Activated naive CD8-positive, alpha-beta T cell (primary cell): ENCODE measurements around the gene CSRNP3.

Source experiments
- H3K27ac Mint-ChIP-seq: one replicate; pipeline ENCODE4 v1.8.0; 2021; ENCODE audit warnings: mixed read lengths
- H3K27me3 Mint-ChIP-seq: one replicate; pipeline ENCODE4 v1.8.0; 2021; ENCODE audit warnings: mixed read lengths
- H3K36me3 Mint-ChIP-seq: one replicate; pipeline ENCODE4 v1.8.0; 2021; ENCODE audit warnings: mixed read lengths
- H3K4me1 Mint-ChIP-seq: one replicate; pipeline ENCODE4 v1.8.0; 2021; ENCODE audit warnings: low read depth, mixed read lengths
- H3K4me3 Mint-ChIP-seq: one replicate; pipeline ENCODE4 v1.8.0; 2021; ENCODE audit warnings: mild to moderate bottlenecking, mixed read lengths
- H3K9me3 Mint-ChIP-seq: one replicate; pipeline ENCODE4 v1.8.0; 2021; ENCODE audit warnings: low read depth, mixed read lengths

Gene CSRNP3

GRCh38 chr2:165453561-165454094 is 15.9 kb upstream of the CSRNP3 start:
- Mint-ChIP-seq H3K4me3 (no peak overlapping the region), H3K9me3 (peaks cover 2% of the 10 kb centered on the region)

GRCh38 chr2:165454905-165455304 is 14.6 kb upstream of the CSRNP3 start:
- peaks cover 5% of the 10 kb centered on the region for H3K27me3 Mint-ChIP-seq
- H3K27ac Mint-ChIP-seq: no peak overlapping the region
- no peak overlapping the region for H3K4me3 Mint-ChIP-seq
- no peaks in the 10 kb centered on the region for H3K36me3 Mint-ChIP-seq
- no peaks in the 10 kb centered on the region for H3K4me1 Mint-ChIP-seq
- peaks cover 4% of the 10 kb centered on the region for H3K9me3 Mint-ChIP-seq

More at GRCh38 chr2:165453561-165454094, 15.9 kb upstream of the CSRNP3 start:
- Mint-ChIP-seq H3K27me3 (peaks cover 5% of the 10 kb centered on the region), H3K27ac (no peak overlapping the region), H3K36me3 (no peaks in the 10 kb centered on the region), H3K4me1 (no peaks in the 10 kb centered on the region)

GRCh38 chr2:165456027-165456426 is 13.5 kb upstream of the CSRNP3 start:
- no peaks in the 10 kb centered on the region for H3K4me1 Mint-ChIP-seq
- no peak overlapping the region for H3K27ac Mint-ChIP-seq
- peaks cover 5% of the 10 kb centered on the region for H3K27me3 Mint-ChIP-seq
- no peak overlapping the region for H3K4me3 Mint-ChIP-seq
- peaks cover 4% of the 10 kb centered on the region for H3K9me3 Mint-ChIP-seq
- no peaks in the 10 kb centered on the region for H3K36me3 Mint-ChIP-seq

GRCh38 chr2:165462443-165462842 is 7.1 kb upstream of the CSRNP3 start:
- no peaks in the 10 kb centered on the region for H3K4me1 Mint-ChIP-seq
- H3K4me3 Mint-ChIP-seq: no peak overlapping the region
- H3K9me3 Mint-ChIP-seq: peaks cover 4% of the 10 kb centered on the region
- H3K27me3 Mint-ChIP-seq: no peaks in the 10 kb centered on the region
- no peak overlapping the region for H3K27ac Mint-ChIP-seq
- no peaks in the 10 kb centered on the region for H3K36me3 Mint-ChIP-seq

GRCh38 chr2:165466386-165466785 is 3.1 kb upstream of the CSRNP3 start:
- H3K27ac Mint-ChIP-seq: no peak overlapping the region
- H3K9me3 Mint-ChIP-seq: no peaks in the 10 kb centered on the region
- peaks cover 3% of the 10 kb centered on the region for H3K27me3 Mint-ChIP-seq
- no peaks in the 10 kb centered on the region for H3K4me1 Mint-ChIP-seq
- H3K4me3 Mint-ChIP-seq: no peak overlapping the region
- no peaks in the 10 kb centered on the region for H3K36me3 Mint-ChIP-seq

- no peak overlapping the region for H3K4me3 Mint-ChIP-seq
- H3K27me3 Mint-ChIP-seq: peaks cover 5% of the 10 kb centered on the region
- H3K27ac Mint-ChIP-seq: no peak overlapping the region
- no peaks in the 10 kb centered on the region for H3K4me1 Mint-ChIP-seq
- no peaks in the 10 kb centered on the region for H3K9me3 Mint-ChIP-seq
- no peaks in the 10 kb centered on the region for H3K36me3 Mint-ChIP-seq
Measured at GRCh38 chr2:165467921-165468320, 1.6 kb upstream of the CSRNP3 start.

GRCh38 chr2:165470361-165470760 is 863 bp downstream of the CSRNP3 start:
- no peaks in the 10 kb centered on the region for H3K36me3 Mint-ChIP-seq
- peaks cover 5% of the 10 kb centered on the region for H3K27me3 Mint-ChIP-seq
- H3K4me1 Mint-ChIP-seq: no peaks in the 10 kb centered on the region
- no peaks in the 10 kb centered on the region for H3K9me3 Mint-ChIP-seq
- H3K27ac Mint-ChIP-seq: no peak overlapping the region
- no peak overlapping the region for H3K4me3 Mint-ChIP-seq

- H3K27me3 Mint-ChIP-seq: peaks cover 5% of the 10 kb centered on the region
- H3K36me3 Mint-ChIP-seq: no peaks in the 10 kb centered on the region
- no peaks in the 10 kb centered on the region for H3K4me1 Mint-ChIP-seq
- no peaks in the 10 kb centered on the region for H3K9me3 Mint-ChIP-seq
- no peak overlapping the region for H3K4me3 Mint-ChIP-seq
- H3K27ac Mint-ChIP-seq: no peak overlapping the region
Measured at GRCh38 chr2:165471349-165471950, 2.0 kb downstream of the CSRNP3 start.

GRCh38 chr2:165472922-165473321 is 3.4 kb downstream of the CSRNP3 start:
- no peaks in the 10 kb centered on the region for H3K4me1 Mint-ChIP-seq
- H3K27me3 Mint-ChIP-seq: peaks cover 5% of the 10 kb centered on the region
- no peak overlapping the region for H3K27ac Mint-ChIP-seq
- no peak overlapping the region for H3K4me3 Mint-ChIP-seq
- H3K36me3 Mint-ChIP-seq: no peaks in the 10 kb centered on the region
- no peaks in the 10 kb centered on the region for H3K9me3 Mint-ChIP-seq

- Mint-ChIP-seq H3K36me3 (no peaks in the 10 kb centered on the region), H3K4me3 (no peak overlapping the region), H3K27me3 (peaks cover 2% of the 10 kb centered on the region), H3K27ac (no peak overlapping the region), H3K4me1 (no peaks in the 10 kb centered on the region), H3K9me3 (no peaks in the 10 kb centered on the region)
Measured at GRCh38 chr2:165474619-165475276, 5.2 kb downstream of the CSRNP3 start.

- Mint-ChIP-seq H3K4me1 (no peaks in the 10 kb centered on the region), H3K27me3 (peaks cover 2% of the 10 kb centered on the region), H3K4me3 (no peak overlapping the region), H3K27ac (no peak overlapping the region), H3K36me3 (no peaks in the 10 kb centered on the region), H3K9me3 (no peaks in the 10 kb centered on the region)
Measured at GRCh38 chr2:165475277-165476004, 5.9 kb downstream of the CSRNP3 start.

- Mint-ChIP-seq H3K4me1 (no peaks in the 10 kb centered on the region), H3K4me3 (no peak overlapping the region), H3K27me3 (peaks cover 3% of the 10 kb centered on the region)
Measured at GRCh38 chr2:165479856-165480255, 10.4 kb downstream of the CSRNP3 start.

GRCh38 chr2:165494573-165494972 is 25.1 kb downstream of the CSRNP3 start:
- Mint-ChIP-seq H3K4me3 (no peak overlapping the region), H3K27ac (no peak overlapping the region), H3K27me3 (peaks cover 2% of the 10 kb centered on the region), H3K36me3 (no peaks in the 10 kb centered on the region), H3K9me3 (peaks cover 3% of the 10 kb centered on the region), H3K4me1 (no peaks in the 10 kb centered on the region)

More at GRCh38 chr2:165479856-165480255, 10.4 kb downstream of the CSRNP3 start:
- Mint-ChIP-seq H3K9me3 (no peaks in the 10 kb centered on the region), H3K36me3 (no peaks in the 10 kb centered on the region), H3K27ac (no peak overlapping the region)

- Mint-ChIP-seq H3K36me3 (no peaks in the 10 kb centered on the region), H3K4me1 (no peaks in the 10 kb centered on the region), H3K9me3 (no peaks in the 10 kb centered on the region), H3K27ac (no peak overlapping the region), H3K27me3 (peaks cover 2% of the 10 kb centered on the region), H3K4me3 (no peak overlapping the region)
Measured at GRCh38 chr2:165497659-165498317, 28.3 kb downstream of the CSRNP3 start.

GRCh38 chr2:165499131-165499530 is 29.6 kb downstream of the CSRNP3 start:
- Mint-ChIP-seq H3K27me3 (peaks cover 2% of the 10 kb centered on the region), H3K4me1 (no peaks in the 10 kb centered on the region), H3K9me3 (no peaks in the 10 kb centered on the region), H3K36me3 (no peaks in the 10 kb centered on the region), H3K27ac (no peak overlapping the region), H3K4me3 (no peak overlapping the region)
